HepG2 (cell line): ENCODE data around the gene TGFA. TPM values are rescaled to one million over a fixed set of nuclear protein-coding genes. Genes with fewer than 3 reads are reported as not detected.

Experiments
- GABPB1 ChIP-seq: IDR thresholded peaks from 2 replicates; pipeline ENCODE4 v1.6.1; 2016; ENCODE audit warnings: mild to moderate bottlenecking, missing genetic modification reagents, moderate library complexity, missing compliant biosample characterization
- HDAC2 ChIP-seq: sonication (generic); formaldehyde crosslinking; IDR thresholded peaks from 2 replicates; pipeline ENCODE4 v1.4.0; 2020; ENCODE audit warnings: missing genetic modification reagents
- HMG20A ChIP-seq: IDR thresholded peaks from 2 replicates; pipeline ENCODE4 v1.6.1; 2016; ENCODE audit warnings: borderline replicate concordance
- HNF4A ChIP-seq: sonication (generic); formaldehyde crosslinking; IDR thresholded peaks from 2 replicates; pipeline ENCODE4 v1.4.0; 2020; ENCODE audit warnings: missing genetic modification reagents
- KLF9 ChIP-seq: IDR thresholded peaks from 2 replicates; pipeline ENCODE4 v1.6.1; 2016; ENCODE audit warnings: low read depth
- NFIB ChIP-seq: sonication (generic); formaldehyde crosslinking; IDR thresholded peaks from 2 replicates; pipeline ENCODE4 v1.9.0; 2021; ENCODE audit warnings: missing genetic modification reagents, mild to moderate bottlenecking, borderline replicate concordance
- ONECUT2 ChIP-seq: sonication (generic); formaldehyde crosslinking; IDR thresholded peaks from 2 replicates; pipeline ENCODE4 v1.4.0; 2020; ENCODE audit warnings: missing genetic modification reagents
- PHF21A ChIP-seq: sonication (generic); formaldehyde crosslinking; IDR thresholded peaks from 2 replicates; pipeline ENCODE4 v1.5.0; 2020; ENCODE audit warnings: mild to moderate bottlenecking, missing genetic modification reagents
- RAD51 ChIP-seq: fragments of 450-650 bp; IDR thresholded peaks from 2 replicates; pipeline ENCODE4 v1.6.1; 2016; ENCODE audit warnings: borderline replicate concordance
- RCOR2 ChIP-seq: IDR thresholded peaks from 2 replicates; pipeline ENCODE4 v1.6.1; 2016; ENCODE audit warnings: missing biosample characterization, missing genetic modification reagents
- RFX3 ChIP-seq: IDR thresholded peaks from 2 replicates; pipeline ENCODE4 v1.6.1; 2016; ENCODE audit warnings: missing biosample characterization, missing genetic modification reagents
- SNRNP70 ChIP-seq: fragments of 200-400 bp; formaldehyde crosslinking; IDR thresholded peaks from 2 replicates; pipeline ENCODE4 v1.6.1; 2017; ENCODE audit warnings: mild to moderate bottlenecking, low read depth, low read length, moderate library complexity
- SOX13 ChIP-seq, 3 experiments: fragments of 450-650 bp in 1 of 3; sonication (generic) in 1 of 3; formaldehyde crosslinking in 1 of 3; IDR thresholded peaks in 2 of 3; conservative IDR thresholded peaks in 1 of 3; 2 replicates each; pipeline versions ENCODE4 v1.5.0 to v1.6.1; 2016 to 2020; ENCODE audit warnings: antibody characterized with exemption in 1 of 3, mild to moderate bottlenecking in 1 of 3, missing compliant biosample characterization in 1 of 3, missing genetic modification reagents in 1 of 3, moderate library complexity in 1 of 3
- TEAD3 ChIP-seq: optimal IDR thresholded peaks from 2 replicates; pipeline ENCODE3; 2016; ENCODE audit warnings: borderline replicate concordance
- ZNF232 ChIP-seq: sonication (generic); formaldehyde crosslinking; IDR thresholded peaks from 2 replicates; pipeline ENCODE4 v1.4.0; 2020; ENCODE audit warnings: missing genetic modification reagents, borderline replicate concordance
- ZNF331 ChIP-seq: sonication (generic); formaldehyde crosslinking; IDR thresholded peaks from 2 replicates; pipeline ENCODE4 v1.4.0; 2020; ENCODE audit warnings: missing genetic modification reagents
- ZNF616 ChIP-seq: sonication (generic); formaldehyde crosslinking; IDR thresholded peaks from 2 replicates; pipeline ENCODE4 v1.5.0; 2020; ENCODE audit warnings: low read depth, mild to moderate bottlenecking, missing genetic modification reagents
- ZNF670 ChIP-seq: sonication (generic); formaldehyde crosslinking; IDR thresholded peaks from 2 replicates; pipeline ENCODE4 v1.8.0; 2022; ENCODE audit warnings: mild to moderate bottlenecking, missing genetic modification reagents, borderline replicate concordance
- ZNF672 ChIP-seq: sonication (generic); formaldehyde crosslinking; IDR thresholded peaks from 2 replicates; pipeline ENCODE4 v1.8.1; 2022; ENCODE audit warnings: missing genetic modification reagents
- ZNF746 ChIP-seq: sonication (generic); formaldehyde crosslinking; IDR thresholded peaks from 2 replicates; pipeline ENCODE4 v1.8.0; 2022; ENCODE audit warnings: mild to moderate bottlenecking, missing genetic modification reagents
- ZNF891 ChIP-seq: sonication (generic); formaldehyde crosslinking; IDR thresholded peaks from 2 replicates; pipeline ENCODE4 v1.5.0; 2020; ENCODE audit warnings: mild to moderate bottlenecking, missing genetic modification reagents
- ZSCAN22 ChIP-seq: sonication (generic); formaldehyde crosslinking; IDR thresholded peaks from 2 replicates; pipeline ENCODE4 v1.4.0; 2020; ENCODE audit warnings: mild to moderate bottlenecking, missing genetic modification reagents
- polyA plus RNA-seq, 8 experiments: library from polyadenylated mRNA; depleted of rRNA in 3 of 8; stranded (reverse) in 7 of 8; unstranded in 1 of 8; fragments of >200 nt; fragmentation: Illumina TruSeq in 4 of 8; extraction: Trizol in 4 of 8; gene quantifications; 2 replicates each; pipeline versions ENCODE4 v1.2.1 to v1.2.3, GENCODE V29; 2011 to 2016; ENCODE audit warnings: low read depth in 4 of 8, missing spikeins in 1 of 8, mixed read lengths in 1 of 8; ENCODE audit not compliant: insufficient read depth in 1 of 8
- total RNA-seq, 5 experiments: library from RNA; depleted of rRNA; stranded (reverse); fragments of >200 nt; fragmentation: Illumina TruSeq; extraction: Trizol; gene quantifications; 2 replicates each; pipeline ENCODE4 v1.2.3, GENCODE V29; 2016; ENCODE audit warnings: low read depth in 1 of 5
- TF ChIP-seq, protein P1 (sequence below): sonication (generic); formaldehyde crosslinking; IDR thresholded peaks from 2 replicates; pipeline ENCODE4 v1.5.1; 2020; ENCODE audit warnings: mild to moderate bottlenecking, missing genetic modification reagents
- TF ChIP-seq, protein P2 (sequence below): sonication (generic); formaldehyde crosslinking; IDR thresholded peaks from 2 replicates; pipeline ENCODE4 v1.8.1; 2023; ENCODE audit warnings: mild to moderate bottlenecking, missing genetic modification reagents
- TF ChIP-seq, protein P3 (sequence below): sonication (generic); formaldehyde crosslinking; IDR thresholded peaks from 2 replicates; pipeline ENCODE4 v1.5.0; 2020; ENCODE audit warnings: mild to moderate bottlenecking, low read depth, missing genetic modification reagents, borderline replicate concordance
- TF ChIP-seq, protein P4 (sequence below): sonication (generic); formaldehyde crosslinking; IDR thresholded peaks from 2 replicates; pipeline ENCODE4 v1.5.0; 2020; ENCODE audit warnings: missing genetic modification reagents
- TF ChIP-seq, protein P5 (sequence below): IDR thresholded peaks from 2 replicates; pipeline ENCODE4 v1.6.1; 2018; ENCODE audit warnings: missing genetic modification reagents, mild to moderate bottlenecking, missing compliant biosample characterization

The TGFA gene
- total and polyA plus RNA-seq, 2 of the 13 experiments (the other 11 are each of a cell fraction or from before 2014, with no cell fraction given), result 7.8 to 15.3 TPM

DNA sequence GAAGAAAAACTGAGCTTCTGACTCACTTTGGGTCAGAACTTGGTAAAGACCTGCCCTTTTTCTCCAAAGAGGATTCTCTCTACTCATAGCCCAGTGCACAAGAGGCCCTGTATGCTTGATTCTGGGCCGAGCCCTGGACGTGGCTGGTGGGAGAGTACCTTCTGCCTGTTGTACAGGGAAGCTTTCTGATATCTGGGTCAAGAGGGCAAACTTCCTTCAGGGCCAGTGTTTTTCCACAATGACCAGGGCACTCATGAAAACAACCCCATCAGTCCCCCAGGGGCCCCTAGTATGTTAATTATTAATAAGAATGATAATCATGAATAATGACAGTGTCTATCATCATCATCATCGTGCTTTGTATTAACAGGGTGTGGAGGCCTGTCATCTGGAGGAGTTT is 90.0 kb downstream of the TGFA start (continued):
- TF ChIP-seq ZNF891 (CRISPR knock-in tag) (no peak), HDAC2 (CRISPR knock-in tag) (no peak), NFIB (CRISPR knock-in tag) (no peak), TEAD3 (no peak), RCOR2 (CRISPR knock-in tag) (no peak), HMG20A (CRISPR knock-in tag) (no peak), ZNF616 (CRISPR knock-in tag) (no peak), ZNF746 (no peak), GABPB1 (CRISPR knock-in tag) (no peak), SOX13 (IDR thresholded peaks at IDR 0.05) (no peak), SOX13 (CRISPR knock-in tag; conservative IDR thresholded peaks at IDR 0.05 in 1 of 2, IDR thresholded peaks at IDR 0.05 in 1 of 2) (peak in 1 of 2 experiments; percentile 47; a peak in 1 of 4 replicates), ZNF331 (CRISPR knock-in tag) (no peak), RFX3 (CRISPR knock-in tag) (no peak), ZSCAN22 (no peak), KLF9 (CRISPR knock-in tag) (no peak), ZNF232 (0 out of 2 replicates have a peak, but pooled peaks have one; percentile 40), SNRNP70 (no peak), ZNF672 (no peak), HNF4A (CRISPR knock-in tag) (peak; percentile 57), ONECUT2 (CRISPR knock-in tag) (no peak), RAD51 (no peak), PHF21A (CRISPR knock-in tag) (0 out of 2 replicates have a peak, but pooled peaks have one; percentile 5), ZNF670 (no peak)
- TF ChIP-seq, protein P1, sequence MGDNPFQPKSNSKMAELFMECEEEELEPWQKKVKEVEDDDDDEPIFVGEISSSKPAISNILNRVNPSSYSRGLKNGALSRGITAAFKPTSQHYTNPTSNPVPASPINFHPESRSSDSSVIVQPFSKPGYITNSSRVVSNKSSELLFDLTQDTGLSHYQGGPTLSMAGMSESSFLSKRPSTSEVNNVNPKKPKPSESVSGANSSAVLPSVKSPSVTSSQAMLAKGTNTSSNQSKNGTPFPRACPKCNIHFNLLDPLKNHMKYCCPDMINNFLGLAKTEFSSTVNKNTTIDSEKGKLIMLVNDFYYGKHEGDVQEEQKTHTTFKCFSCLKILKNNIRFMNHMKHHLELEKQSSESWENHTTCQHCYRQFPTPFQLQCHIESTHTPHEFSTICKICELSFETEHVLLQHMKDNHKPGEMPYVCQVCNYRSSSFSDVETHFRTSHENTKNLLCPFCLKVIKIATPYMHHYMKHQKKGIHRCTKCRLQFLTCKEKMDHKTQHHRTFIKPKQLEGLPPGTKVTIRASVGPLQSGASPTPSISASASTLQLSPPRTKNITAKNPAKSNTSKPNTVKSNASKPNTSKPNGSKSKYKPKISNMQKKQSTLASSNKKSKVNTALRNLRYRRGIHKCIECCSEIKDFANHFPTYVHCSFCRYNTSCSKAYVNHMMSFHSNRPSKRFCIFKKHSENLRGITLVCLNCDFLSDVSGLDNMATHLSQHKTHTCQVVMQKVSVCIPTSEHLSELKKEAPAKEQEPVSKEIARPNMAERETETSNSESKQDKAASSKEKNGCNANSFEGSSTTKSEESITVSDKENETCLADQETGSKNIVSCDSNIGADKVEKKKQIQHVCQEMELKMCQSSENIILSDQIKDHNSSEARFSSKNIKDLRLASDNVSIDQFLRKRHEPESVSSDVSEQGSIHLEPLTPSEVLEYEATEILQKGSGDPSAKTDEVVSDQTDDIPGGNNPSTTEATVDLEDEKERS, result no peak
- TF ChIP-seq, protein P2, sequence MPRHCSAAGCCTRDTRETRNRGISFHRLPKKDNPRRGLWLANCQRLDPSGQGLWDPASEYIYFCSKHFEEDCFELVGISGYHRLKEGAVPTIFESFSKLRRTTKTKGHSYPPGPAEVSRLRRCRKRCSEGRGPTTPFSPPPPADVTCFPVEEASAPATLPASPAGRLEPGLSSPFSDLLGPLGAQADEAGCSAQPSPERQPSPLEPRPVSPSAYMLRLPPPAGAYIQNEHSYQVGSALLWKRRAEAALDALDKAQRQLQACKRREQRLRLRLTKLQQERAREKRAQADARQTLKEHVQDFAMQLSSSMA (CRISPR knock-in tag), result no peak
- TF ChIP-seq, protein P3, sequence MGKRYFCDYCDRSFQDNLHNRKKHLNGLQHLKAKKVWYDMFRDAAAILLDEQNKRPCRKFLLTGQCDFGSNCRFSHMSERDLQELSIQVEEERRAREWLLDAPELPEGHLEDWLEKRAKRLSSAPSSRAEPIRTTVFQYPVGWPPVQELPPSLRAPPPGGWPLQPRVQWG (CRISPR knock-in tag), result no peak
- TF ChIP-seq, protein P4, sequence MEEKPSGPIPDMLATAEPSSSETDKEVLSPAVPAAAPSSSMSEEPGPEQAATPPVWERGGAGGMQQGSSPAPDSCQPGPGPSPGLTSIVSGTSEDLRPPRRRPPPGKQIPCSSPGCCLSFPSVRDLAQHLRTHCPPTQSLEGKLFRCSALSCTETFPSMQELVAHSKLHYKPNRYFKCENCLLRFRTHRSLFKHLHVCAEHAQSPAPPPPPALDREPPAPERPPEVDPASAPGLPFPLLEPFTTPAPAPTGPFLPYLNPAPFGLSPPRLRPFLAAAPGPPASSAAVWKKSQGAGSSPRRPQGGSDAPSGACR, result no peak
- TF ChIP-seq, protein P5, sequence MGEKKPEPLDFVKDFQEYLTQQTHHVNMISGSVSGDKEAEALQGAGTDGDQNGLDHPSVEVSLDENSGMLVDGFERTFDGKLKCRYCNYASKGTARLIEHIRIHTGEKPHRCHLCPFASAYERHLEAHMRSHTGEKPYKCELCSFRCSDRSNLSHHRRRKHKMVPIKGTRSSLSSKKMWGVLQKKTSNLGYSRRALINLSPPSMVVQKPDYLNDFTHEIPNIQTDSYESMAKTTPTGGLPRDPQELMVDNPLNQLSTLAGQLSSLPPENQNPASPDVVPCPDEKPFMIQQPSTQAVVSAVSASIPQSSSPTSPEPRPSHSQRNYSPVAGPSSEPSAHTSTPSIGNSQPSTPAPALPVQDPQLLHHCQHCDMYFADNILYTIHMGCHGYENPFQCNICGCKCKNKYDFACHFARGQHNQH, result peak; percentile 27; the same call in 1 of the 2 replicates
